Measurements from ENCODE around the gene MCCD1.
A peak's percentile ranks its signal among the peaks of the same experiment; 100 is the strongest.
"Not testable (repeated sequence)": the region's sequence is repeated elsewhere in the genome, so short reads cannot be mapped to it uniquely, and the experiment has no call there.

Gene MCCD1

GRCh38 chr6:31528821-31529328, at the start of gene MCCD1:
MCCD1 (plus strand) TSS chr6:31528962; CDS start chr6:31529015, 53 bp downstream.
- no peak for DNase-seq

- DNase-seq: no peak
These were observed 49.4 kb upstream of the MCCD1 start for GRCh38 chr6:31479151-31479932.

GRCh38 chr6:31479933-31480535, 48.7 kb upstream of the MCCD1 start:
- DNase-seq: peak in 1 of 2 experiments; percentile 17

GRCh38 chr6:31480574-31480973, 48.2 kb upstream of the MCCD1 start:
- DNase-seq: no peak

- no peak for DNase-seq
These were observed 45.4 kb upstream of the MCCD1 start for GRCh38 chr6:31483392-31483791.

- no peak for DNase-seq
These were observed 43.7 kb upstream of the MCCD1 start for GRCh38 chr6:31485055-31485454.

GRCh38 chr6:31486065-31486837, 42.5 kb upstream of the MCCD1 start:
- DNase-seq: not testable (repeated sequence)

- DNase-seq: not testable (repeated sequence)
These were observed 41.1 kb upstream of the MCCD1 start for GRCh38 chr6:31487674-31488073.

- DNase-seq: no peak
These were observed 39.7 kb upstream of the MCCD1 start for GRCh38 chr6:31489086-31489485.

- DNase-seq: no peak
These were observed 38.5 kb upstream of the MCCD1 start for GRCh38 chr6:31490115-31490873.

GRCh38 chr6:31493550-31493874, 35.2 kb upstream of the MCCD1 start:
- DNase-seq: not testable (repeated sequence)

- DNase-seq: peak; percentile 58 to 64
These were observed 34.7 kb upstream of the MCCD1 start for GRCh38 chr6:31493875-31494694.

GRCh38 chr6:31495580-31495979, 33.2 kb upstream of the MCCD1 start:
- no peak for DNase-seq

- not testable (repeated sequence) for DNase-seq
These were observed 31.9 kb upstream of the MCCD1 start for GRCh38 chr6:31496826-31497225.

GRCh38 chr6:31497531-31498476, 31.0 kb upstream of the MCCD1 start, which contains the start of gene MICB:
MICB (plus strand) TSS chr6:31498145; CDS start chr6:31498194, 49 bp downstream.
- DNase-seq: no peak

GRCh38 chr6:31498748-31499147, 30.0 kb upstream of the MCCD1 start:
- DNase-seq: no peak

- DNase-seq: not testable (repeated sequence)
These were observed 29.1 kb upstream of the MCCD1 start for GRCh38 chr6:31499648-31500047.

GRCh38 chr6:31502586-31502985, 26.2 kb upstream of the MCCD1 start:
- DNase-seq: no peak

- DNase-seq: not testable (repeated sequence)
These were observed 19.7 kb upstream of the MCCD1 start for GRCh38 chr6:31509036-31509435.

- DNase-seq: no peak
These were observed 18.8 kb upstream of the MCCD1 start for GRCh38 chr6:31510007-31510406.
